ENCODE measurements around the gene INPPL1.

Gene INPPL1

GRCh38 chr11:72217841-72218240 is 6.7 kb upstream of the INPPL1 start:
- H3K27ac ChIP-seq = no peak overlapping the region
- DNase-seq (ENCODE audit: low read depth, low spot score) = no peak

GRCh38 chr11:72218251-72218745 is 6.3 kb upstream of the INPPL1 start:
- no peak overlapping the region for H3K27ac ChIP-seq
- no peak for DNase-seq (ENCODE audit: low read depth, low spot score)

GRCh38 chr11:72220696-72221363 is 3.7 kb upstream of the INPPL1 start:
- DNase-seq (ENCODE audit: low read depth, low spot score) = no peak
- H3K27ac ChIP-seq = no peak overlapping the region

DNA sequence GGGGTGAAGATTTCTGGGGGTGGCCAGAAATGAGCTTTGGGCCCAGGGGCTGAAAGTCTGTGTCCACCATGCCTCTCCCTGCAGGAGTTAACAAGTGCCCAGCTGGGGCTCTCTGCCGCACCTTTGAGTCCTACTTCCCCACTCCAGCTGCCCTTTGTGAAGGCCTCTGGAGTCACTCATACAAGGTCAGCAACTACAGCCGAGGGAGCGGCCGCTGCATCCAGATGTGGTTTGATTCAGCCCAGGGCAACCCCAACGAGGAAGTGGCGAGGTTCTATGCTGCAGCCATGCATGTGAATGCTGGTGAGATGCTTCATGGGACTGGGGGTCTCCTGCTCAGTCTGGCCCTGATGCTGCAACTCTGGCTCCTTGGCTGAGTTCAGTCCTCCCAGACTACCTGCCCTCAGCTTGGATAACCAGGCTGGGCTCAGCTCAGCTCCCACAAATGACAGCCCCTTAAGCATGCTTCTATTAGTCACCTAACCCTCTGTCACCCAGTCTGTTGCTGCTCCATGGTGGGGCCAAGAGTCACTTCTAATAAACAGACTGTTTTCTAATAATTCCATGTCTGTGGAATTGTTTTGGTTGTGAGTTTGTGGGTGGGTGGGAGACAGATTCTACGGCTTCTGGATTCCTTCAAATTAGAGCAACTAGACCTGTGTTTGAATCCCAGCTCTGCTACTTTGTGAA is 3.0 kb upstream of the INPPL1 start:
- DNase-seq (ENCODE audit: low read depth, low spot score) = no peak
- H3K27ac ChIP-seq = no peak overlapping the region

DNA sequence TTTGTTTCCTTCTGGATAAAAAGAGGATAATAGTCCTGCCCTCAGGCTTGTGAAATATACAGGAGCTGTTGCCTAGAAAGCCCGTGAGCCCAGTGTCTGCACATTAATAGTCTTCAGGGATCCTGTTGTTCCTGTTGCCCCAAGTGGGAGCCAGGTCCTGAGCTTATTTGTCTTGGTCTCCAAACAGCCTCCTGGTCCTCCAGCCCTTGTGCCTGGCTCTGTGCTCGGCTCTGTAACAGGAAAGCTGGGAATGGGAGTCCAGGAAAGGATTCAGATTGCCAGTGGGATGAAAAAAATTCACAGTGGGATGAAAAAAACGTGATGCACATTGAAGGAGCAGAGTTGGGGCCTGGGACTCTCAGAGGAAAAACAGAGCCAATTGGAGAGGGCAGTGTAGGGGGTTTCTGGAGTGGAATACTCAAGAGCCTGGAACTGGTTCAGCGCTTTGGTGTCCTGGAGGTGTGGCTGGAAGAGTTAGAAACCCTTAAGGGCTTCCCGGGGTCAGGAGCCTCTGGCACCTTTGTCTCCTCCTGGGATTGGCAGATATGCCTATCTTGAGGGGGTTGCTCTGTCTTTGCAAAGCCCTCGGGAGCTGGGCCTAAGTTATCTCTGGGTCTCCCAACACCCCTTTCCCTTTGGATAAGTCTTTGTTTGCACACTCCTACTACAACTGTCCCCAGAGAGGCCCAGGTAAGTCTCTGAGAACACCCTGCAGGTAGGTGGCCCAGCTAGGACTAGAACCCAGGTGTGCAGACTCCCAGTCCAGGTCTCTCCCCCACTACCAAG is 2.3 kb upstream of the INPPL1 start:
- peak overlapping the region; percentile 83 for H3K27ac ChIP-seq

GRCh38 chr11:72222907-72223614 is 1.5 kb upstream of the INPPL1 start:
- H3K27ac ChIP-seq = peak overlapping the region; percentile 83
- no peak for DNase-seq (ENCODE audit: low read depth, low spot score)

More for the DNA sequence above, 2.3 kb upstream of the INPPL1 start:
- DNase-seq (ENCODE audit: low read depth, low spot score) = no peak

GRCh38 chr11:72223615-72224563 is 678 bp upstream of the INPPL1 start:
- DNase-seq (ENCODE audit: low read depth, low spot score) = no peak
- H3K27ac ChIP-seq = peak overlapping the region; percentile 83

DNA sequence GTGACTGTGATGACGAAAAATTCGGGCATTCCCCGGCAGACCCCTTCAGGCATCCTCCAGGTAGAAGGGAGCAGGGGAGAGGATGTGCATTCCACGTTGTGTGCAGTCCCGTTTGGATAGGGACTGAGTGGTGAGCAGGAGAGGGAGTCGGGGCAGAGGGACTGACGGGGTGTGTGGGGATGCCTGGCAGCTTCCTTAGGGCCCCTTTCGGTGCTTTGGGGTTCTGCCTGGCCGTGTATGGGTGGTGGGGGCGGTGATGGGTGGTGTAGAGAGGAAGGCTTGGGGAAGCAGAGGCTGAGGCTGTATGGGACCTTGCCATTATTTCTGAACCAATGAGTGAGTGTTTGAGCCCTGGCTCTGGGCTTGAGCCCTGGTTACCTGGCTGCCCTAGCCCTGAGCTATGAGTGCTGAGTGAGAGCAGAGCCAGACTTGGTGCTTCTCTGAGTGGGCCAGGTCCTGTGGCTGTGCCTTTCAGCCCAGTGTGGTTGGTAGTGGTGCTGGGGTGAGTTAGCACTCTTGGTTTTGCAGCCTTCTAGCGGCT is 914 bp downstream of the INPPL1 start:
- DNase-seq (ENCODE audit: low read depth, low spot score) = no peak
- H3K27ac ChIP-seq = peak overlapping the region; percentile 83

- peak overlapping the region; percentile 34 for H3K27ac ChIP-seq
- DNase-seq (ENCODE audit: low read depth, low spot score) = no peak
These were observed 2.1 kb downstream of the INPPL1 start for GRCh38 chr11:72226701-72227100.

GRCh38 chr11:72227316-72228228 is 3.0 kb downstream of the INPPL1 start:
- DNase-seq (ENCODE audit: low read depth, low spot score) = no peak
- H3K27ac ChIP-seq = peak overlapping the region; percentile 34

DNA sequence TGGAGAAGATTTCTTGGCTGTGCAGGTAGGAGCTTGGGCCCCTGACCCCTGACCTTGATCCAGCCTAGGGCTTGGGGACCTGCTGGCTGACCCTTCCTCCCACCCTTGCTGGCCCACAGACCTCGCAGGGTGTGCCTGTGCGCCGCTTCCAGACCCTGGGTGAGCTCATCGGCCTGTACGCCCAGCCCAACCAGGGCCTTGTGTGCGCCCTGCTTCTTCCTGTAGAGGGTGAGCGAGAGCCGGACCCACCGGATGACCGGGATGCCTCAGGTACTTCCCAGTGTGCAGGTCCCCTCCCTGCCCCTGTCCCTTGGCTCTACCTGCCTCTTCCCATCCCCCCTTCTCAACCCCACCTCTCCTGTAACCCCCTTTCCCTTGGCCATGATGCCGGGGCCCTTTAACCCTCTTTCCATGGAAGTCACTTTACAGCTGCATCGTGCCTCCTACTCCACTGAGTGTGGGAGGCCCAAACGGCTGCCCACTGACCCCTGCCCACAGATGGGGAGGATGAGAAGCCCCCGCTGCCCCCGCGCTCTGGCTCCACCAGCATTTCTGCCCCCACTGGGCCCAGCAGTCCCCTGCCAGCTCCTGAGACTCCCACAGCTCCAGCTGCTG is 3.8 kb downstream of the INPPL1 start:
- no peak for DNase-seq (ENCODE audit: low read depth, low spot score)
- no peak overlapping the region for H3K27ac ChIP-seq

DNA sequence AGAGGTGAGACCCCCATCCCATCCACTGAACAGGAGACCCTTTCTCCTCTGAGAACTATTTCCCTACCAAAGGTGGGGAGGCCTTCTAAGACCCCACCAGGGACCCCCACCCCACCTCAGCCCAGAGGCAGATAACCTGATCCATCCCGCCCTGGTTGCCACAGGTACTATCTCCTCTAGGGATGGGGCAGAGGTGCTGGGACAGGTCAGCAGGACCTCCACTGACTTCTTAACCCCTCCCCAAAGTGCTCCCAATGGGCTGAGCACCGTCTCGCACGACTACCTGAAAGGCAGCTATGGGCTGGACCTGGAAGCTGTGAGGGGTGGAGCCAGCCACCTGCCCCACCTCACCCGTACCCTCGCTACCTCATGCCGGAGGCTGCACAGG is 4.3 kb downstream of the INPPL1 start:
- no peak for DNase-seq (ENCODE audit: low read depth, low spot score)
- H3K27ac ChIP-seq = no peak overlapping the region

DNA sequence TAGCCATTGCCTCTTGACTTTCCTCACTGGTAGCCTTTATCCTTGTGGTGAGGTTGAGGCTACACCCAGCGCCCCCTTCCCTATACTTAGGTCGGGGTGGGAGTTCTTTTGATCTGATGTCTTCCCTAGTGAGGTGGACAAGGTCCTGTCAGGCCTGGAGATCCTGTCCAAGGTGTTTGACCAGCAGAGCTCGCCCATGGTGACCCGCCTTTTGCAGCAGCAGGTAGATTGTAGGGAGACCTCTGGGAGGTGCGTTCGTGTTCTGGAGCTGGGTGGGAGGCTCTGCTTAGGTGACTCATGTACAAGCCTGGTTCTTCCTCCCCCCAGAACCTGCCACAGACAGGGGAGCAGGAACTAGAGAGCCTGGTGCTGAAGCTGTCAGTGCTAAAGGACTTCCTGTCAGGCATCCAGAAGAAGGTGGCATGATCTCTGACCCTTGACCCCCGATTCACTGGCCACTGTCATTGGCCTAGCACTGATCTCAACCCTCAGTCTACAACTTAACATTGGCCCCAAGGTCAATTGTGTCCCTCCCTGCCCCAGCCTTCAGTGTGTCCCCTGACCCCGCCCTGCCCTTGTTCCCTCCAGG is 4.9 kb downstream of the INPPL1 start:
- DNase-seq (ENCODE audit: low read depth, low spot score) = no peak
- H3K27ac ChIP-seq = no peak overlapping the region

DNA sequence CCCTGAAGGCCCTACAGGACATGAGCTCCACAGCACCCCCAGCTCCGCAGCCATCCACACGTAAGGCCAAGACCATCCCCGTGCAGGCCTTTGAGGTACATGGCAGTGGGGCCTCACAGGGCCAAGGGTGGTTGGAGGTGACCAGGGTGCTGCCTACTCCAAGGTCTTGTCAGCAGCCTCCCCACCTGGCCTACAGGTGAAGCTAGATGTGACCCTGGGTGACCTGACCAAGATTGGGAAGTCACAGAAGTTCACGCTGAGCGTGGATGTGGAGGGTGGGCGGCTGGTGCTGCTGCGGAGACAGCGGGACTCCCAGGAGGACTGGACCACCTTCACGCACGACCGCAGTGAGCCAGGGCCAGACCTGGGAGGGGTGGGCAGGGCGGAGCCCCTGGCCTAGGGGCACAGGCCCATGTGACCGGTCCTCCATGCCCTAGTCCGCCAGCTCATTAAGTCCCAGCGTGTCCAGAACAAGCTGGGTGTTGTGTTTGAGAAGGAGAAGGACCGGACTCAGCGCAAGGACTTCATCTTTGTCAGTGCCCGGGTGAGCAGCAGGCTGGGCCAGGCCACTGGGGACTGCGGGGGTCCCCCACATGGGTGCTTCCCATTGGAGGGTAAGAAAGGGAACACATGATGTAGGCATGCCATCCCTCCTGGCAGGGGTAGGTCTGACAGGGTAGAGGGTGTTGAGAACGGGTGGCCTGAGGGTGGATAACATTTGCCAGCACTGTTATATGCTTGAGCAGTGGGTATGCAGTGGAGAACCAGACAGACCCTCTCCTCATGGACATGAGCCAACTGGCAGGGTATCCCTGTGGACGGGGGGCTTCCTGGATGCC is 5.6 kb downstream of the INPPL1 start:
- DNase-seq (ENCODE audit: low read depth, low spot score) = no peak
- H3K27ac ChIP-seq = no peak overlapping the region

DNA sequence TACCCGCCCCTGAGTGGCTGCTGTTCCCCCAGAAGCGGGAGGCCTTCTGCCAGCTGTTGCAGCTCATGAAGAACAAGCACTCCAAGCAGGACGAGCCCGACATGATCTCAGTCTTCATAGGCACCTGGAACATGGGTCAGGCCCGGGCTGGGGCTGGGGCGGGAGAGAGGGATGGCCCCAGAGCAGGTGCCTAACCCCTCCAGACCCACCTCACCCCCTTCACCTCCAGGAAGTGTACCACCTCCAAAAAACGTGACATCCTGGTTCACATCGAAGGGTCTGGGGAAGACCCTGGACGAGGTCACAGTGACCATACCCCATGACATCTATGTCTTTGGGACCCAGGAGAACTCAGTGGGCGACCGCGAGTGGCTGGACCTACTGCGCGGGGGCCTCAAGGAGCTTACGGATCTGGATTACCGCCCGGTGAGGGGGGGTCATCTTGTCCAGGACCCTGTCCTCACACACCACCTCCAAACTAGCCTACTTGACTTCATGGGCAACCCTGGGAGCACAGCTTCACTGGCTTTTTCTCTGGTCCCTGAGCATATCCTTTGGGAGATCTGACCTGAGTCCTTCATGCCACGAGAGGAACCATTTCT is 6.3 kb downstream of the INPPL1 start:
- no peak for DNase-seq (ENCODE audit: low read depth, low spot score)
- H3K27ac ChIP-seq = no peak overlapping the region
